Measurements from ENCODE around the gene EFNA2.
A peak's percentile ranks its signal among the peaks of the same experiment; 100 is the strongest.

Gene EFNA2

GRCh38 chr19:1260749-1261537 is 24.7 kb upstream of the EFNA2 start:
- peak; percentile 96 for DNase-seq (ENCODE audit: low read depth)

- no peak for DNase-seq (ENCODE audit: low read depth)
These were observed 24.2 kb upstream of the EFNA2 start for GRCh38 chr19:1261538-1261797.

GRCh38 chr19:1261798-1262622 is 23.7 kb upstream of the EFNA2 start:
- DNase-seq (ENCODE audit: low read depth), result no peak

GRCh38 chr19:1262623-1263123 is 23.0 kb upstream of the EFNA2 start:
- DNase-seq (ENCODE audit: low read depth), result no peak

- DNase-seq (ENCODE audit: low read depth), result no peak
These were observed 22.5 kb upstream of the EFNA2 start for GRCh38 chr19:1263188-1263587.

GRCh38 chr19:1264801-1265614 is 20.7 kb upstream of the EFNA2 start:
- DNase-seq (ENCODE audit: low read depth), result no peak

GRCh38 chr19:1265615-1266128 is 20.0 kb upstream of the EFNA2 start:
- DNase-seq (ENCODE audit: low read depth), result no peak

GRCh38 chr19:1266129-1266915 is 19.4 kb upstream of the EFNA2 start:
- DNase-seq (ENCODE audit: low read depth), result peak; percentile 76

- DNase-seq (ENCODE audit: low read depth), result no peak
These were observed 18.7 kb upstream of the EFNA2 start for GRCh38 chr19:1266916-1267476.

GRCh38 chr19:1267477-1268225 is 18.0 kb upstream of the EFNA2 start:
- no peak for DNase-seq (ENCODE audit: low read depth)

GRCh38 chr19:1268226-1269064 is 17.2 kb upstream of the EFNA2 start:
- no peak for DNase-seq (ENCODE audit: low read depth)

- peak; percentile 99 for DNase-seq (ENCODE audit: low read depth)
These were observed 16.6 kb upstream of the EFNA2 start, which contains the start of gene CIRBP for GRCh38 chr19:1269065-1269477. Gene CIRBP (plus strand): TSS chr19:1269332. CDS start chr19:1270934, 1,602 bp downstream.

GRCh38 chr19:1269478-1270212 is 16.0 kb upstream of the EFNA2 start:
- DNase-seq (ENCODE audit: low read depth), result peak; percentile 81

GRCh38 chr19:1270213-1270853 is 15.3 kb upstream of the EFNA2 start:
- DNase-seq (ENCODE audit: low read depth), result no peak

- no peak for DNase-seq (ENCODE audit: low read depth)
These were observed 14.7 kb upstream of the EFNA2 start for GRCh38 chr19:1270854-1271527.

GRCh38 chr19:1271528-1272422 is 13.9 kb upstream of the EFNA2 start:
- DNase-seq (ENCODE audit: low read depth), result no peak

Measured in activated T-cell treated with anti-CD3 and anti-CD28 coated beads for 24 hours (primary cell).